Esophagus squamous epithelium (tissue), 4 donors: ENCODE results near the gene THG1L.

Source experiments
- CTCF ChIP-seq, 6 experiments: fragments of 450-650 bp in 4 of 6; fragments of 200-600 bp in 2 of 6; sonication (generic) in 2 of 6; IDR thresholded peaks; one replicate each; pipeline ENCODE4 v1.5.1; 2016 to 2019; ENCODE audit warnings: antibody characterized with exemption in 6 of 6, mild to moderate bottlenecking in 4 of 6, moderate library complexity in 4 of 6
- POLR2A ChIP-seq, 4 donors: fragments of 450-650 bp; IDR thresholded peaks; one replicate each; pipeline ENCODE4 v1.6.1; 2017; ENCODE audit warnings: antibody characterized with exemption in 4 of 4, mild to moderate bottlenecking in 4 of 4, moderate library complexity in 3 of 4

- no peak for TF ChIP-seq CTCF (IDR thresholded peaks at IDR 0.05)
- no peak for TF ChIP-seq POLR2A (IDR thresholded peaks at IDR 0.05)
Observed at GRCh38 chr5:157766902-157767301, 35.7 kb downstream of the THG1L start.
